ENCODE data around the gene MRPL36.

- TF ChIP-seq POLR2A (IDR thresholded peaks at IDR 0.05) (no peak), POLR2AphosphoS5 (IDR thresholded peaks at IDR 0.05) (no peak), CTCF (IDR thresholded peaks at IDR 0.05) (no peak)
Observed at GRCh38 chr5:1831677-1832313, 32.2 kb upstream of the MRPL36 start.
